Activated naive CD8-positive, alpha-beta T cell treated with anti-CD3 and anti-CD28 coated beads for 36 hours (primary cell): Measurements from ENCODE around the gene IFI16. TPM values are rescaled to one million over a fixed set of nuclear protein-coding genes. Genes with fewer than 3 reads are reported as not detected.
"Not testable (repeated sequence)": the region's sequence is repeated elsewhere in the genome, so short reads cannot be mapped to it uniquely, and the experiment has no call there.

Source experiments
- DNase-seq: peaks from one replicate; pipeline ENCODE4 v3.0.0; 2021
- H3K27ac Mint-ChIP-seq: one replicate; pipeline ENCODE4 v1.8.0; 2022; ENCODE audit warnings: mild to moderate bottlenecking, moderate library complexity, mixed read lengths
- H3K27me3 Mint-ChIP-seq: one replicate; pipeline ENCODE4 v1.8.0; 2022; ENCODE audit warnings: mild to moderate bottlenecking, mixed read lengths
- H3K36me3 Mint-ChIP-seq: one replicate; pipeline ENCODE4 v1.8.0; 2021; ENCODE audit warnings: mild to moderate bottlenecking, mixed read lengths
- H3K4me1 Mint-ChIP-seq: one replicate; pipeline ENCODE4 v1.8.0; 2021; ENCODE audit warnings: mixed read lengths
- H3K4me3 Mint-ChIP-seq: one replicate; pipeline ENCODE4 v1.8.0; 2022; ENCODE audit warnings: mild to moderate bottlenecking, moderate library complexity, mixed read lengths
- H3K9me3 Mint-ChIP-seq: one replicate; pipeline ENCODE4 v1.8.0; 2022; ENCODE audit warnings: mixed read lengths
- total RNA-seq, 2 experiments: library from RNA; stranded (reverse); gene quantifications; one replicate each; pipeline ENCODE4 v1.2.3, GENCODE V29; 2021

Gene IFI16
- total RNA-seq, 2 experiments from 2014 or later: 292 to 296 TPM

DNA sequence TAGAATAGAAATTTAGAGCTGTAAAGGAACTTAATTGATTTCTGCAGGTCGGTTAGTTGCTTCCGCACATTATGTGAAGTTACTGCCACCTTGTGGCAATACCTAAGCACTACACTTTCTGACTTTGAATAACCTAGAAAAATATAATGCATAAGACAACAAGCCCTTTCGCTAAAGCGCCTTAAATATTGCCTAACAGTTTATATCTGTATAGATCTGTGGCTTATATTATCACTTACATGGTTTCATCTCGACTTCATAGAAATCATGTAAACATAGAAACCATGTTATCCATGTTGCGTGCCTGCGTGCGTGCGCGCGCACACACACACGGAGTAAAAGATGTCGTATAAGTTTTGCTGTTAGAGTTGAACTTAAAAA is 10.9 kb upstream of the IFI16 start:
- DNase-seq: peak; percentile 19
- no peak overlapping the region for H3K4me3 Mint-ChIP-seq
- H3K4me1 Mint-ChIP-seq: peaks cover 12% of the 10 kb centered on the region
- H3K27me3 Mint-ChIP-seq: no peaks in the 10 kb centered on the region
- peaks cover 3% of the 10 kb centered on the region for H3K36me3 Mint-ChIP-seq
- no peaks in the 10 kb centered on the region for H3K9me3 Mint-ChIP-seq
- H3K27ac Mint-ChIP-seq: no peak overlapping the region

DNA sequence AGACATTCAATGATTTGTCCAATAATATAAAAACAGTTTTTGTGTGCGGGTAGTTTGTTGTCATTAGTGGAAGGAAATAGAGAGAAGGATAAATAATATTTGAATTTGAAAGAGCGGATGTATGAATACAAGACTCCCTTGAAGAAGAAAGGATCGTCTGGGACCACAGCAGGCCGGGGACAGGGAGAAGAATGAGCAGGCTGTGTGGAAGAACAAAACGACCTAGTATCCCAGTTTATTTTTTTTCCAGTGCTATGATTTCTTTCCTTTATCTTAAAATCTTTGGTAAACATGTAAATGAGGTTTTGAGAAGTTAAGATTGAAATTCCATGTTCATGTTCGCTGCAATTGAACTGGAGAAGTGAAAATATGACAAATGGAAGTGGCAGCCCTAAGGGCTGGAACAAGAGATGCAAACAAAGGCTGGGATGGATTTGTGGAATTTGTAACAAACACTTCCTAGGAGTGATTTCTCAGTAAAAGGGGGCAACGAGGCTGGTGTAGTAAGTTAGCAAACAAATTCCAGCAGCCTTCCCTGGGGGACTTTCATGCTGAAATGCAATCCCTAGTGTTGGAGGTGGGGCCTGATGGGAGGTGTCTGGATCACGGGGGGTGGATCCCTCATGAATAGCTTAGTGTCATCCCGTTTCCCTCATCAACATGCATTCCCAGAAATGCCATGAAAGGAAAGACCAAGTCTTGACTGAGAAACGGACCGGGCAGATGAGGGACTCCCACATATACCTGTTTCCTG is 10.2 kb upstream of the IFI16 start:
- no peak overlapping the region for H3K27ac Mint-ChIP-seq
- H3K27me3 Mint-ChIP-seq: no peaks in the 10 kb centered on the region
- peaks cover 3% of the 10 kb centered on the region for H3K36me3 Mint-ChIP-seq
- H3K4me3 Mint-ChIP-seq: no peak overlapping the region
- DNase-seq: no peak
- peaks cover 12% of the 10 kb centered on the region for H3K4me1 Mint-ChIP-seq
- no peaks in the 10 kb centered on the region for H3K9me3 Mint-ChIP-seq

DNA sequence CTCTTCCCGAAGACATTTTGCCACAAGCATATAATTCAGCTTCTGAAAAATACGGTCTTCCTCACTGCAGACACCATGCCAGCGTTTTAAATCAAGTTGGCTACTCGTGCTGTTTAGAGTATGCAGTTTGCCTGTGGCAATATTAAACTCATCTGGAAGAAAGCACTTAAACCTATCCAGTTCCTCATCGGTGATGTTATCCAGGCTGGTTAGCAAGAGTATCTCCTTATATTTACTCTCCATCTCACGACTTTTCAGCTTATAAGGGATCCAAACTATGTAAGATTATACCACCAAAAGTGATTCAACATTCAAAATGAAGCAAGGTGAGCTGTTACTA is 9.7 kb upstream of the IFI16 start:
- no peak for DNase-seq
- Mint-ChIP-seq H3K27me3 (no peaks in the 10 kb centered on the region), H3K36me3 (peaks cover 3% of the 10 kb centered on the region), H3K9me3 (no peaks in the 10 kb centered on the region), H3K27ac (no peak overlapping the region), H3K4me3 (no peak overlapping the region), H3K4me1 (peaks cover 14% of the 10 kb centered on the region)

DNA sequence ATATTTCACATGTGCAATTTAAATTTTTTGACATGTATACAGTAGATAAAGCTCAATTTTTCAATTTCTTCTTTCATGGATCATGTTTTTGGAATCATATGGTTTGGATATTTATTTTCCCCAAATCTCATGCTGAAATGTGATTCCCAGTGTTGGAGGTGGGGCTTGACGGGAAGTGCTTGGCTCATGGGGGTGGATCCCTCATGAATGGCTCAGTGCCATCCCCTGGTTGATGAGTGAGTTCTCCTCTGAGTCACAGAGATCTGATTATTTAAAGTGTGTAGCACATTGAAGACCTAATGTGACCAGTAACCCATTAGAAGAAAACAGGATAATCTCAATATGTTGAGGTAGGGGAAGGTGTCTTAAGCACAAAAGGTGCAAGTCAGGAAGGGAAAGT is 9.1 kb upstream of the IFI16 start:
- Mint-ChIP-seq H3K27me3 (no peaks in the 10 kb centered on the region), H3K9me3 (no peaks in the 10 kb centered on the region), H3K4me3 (no peak overlapping the region), H3K27ac (no peak overlapping the region), H3K36me3 (peaks cover 3% of the 10 kb centered on the region), H3K4me1 (peaks cover 18% of the 10 kb centered on the region)
- DNase-seq: no peak

DNA sequence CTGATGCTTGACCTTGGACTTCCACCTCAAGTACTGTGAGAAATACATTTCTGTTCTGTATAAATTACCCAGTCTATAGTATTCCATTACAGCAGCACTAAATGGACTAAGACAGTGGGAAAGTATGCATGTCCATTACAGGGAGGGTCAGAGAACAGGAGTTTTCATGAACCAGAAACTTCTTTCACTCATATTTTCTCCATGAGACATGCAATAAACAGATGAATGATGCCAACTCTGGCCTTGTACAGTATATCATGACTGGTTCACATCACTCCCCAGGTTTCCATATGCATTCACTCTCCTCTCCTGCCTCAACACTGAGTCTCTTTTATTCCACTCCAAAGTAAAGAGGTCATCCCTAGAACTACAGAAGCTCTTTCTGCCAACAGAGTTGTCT is 4.5 kb upstream of the IFI16 start:
- DNase-seq: no peak
- Mint-ChIP-seq H3K9me3 (peaks cover 4% of the 10 kb centered on the region), H3K4me3 (no peak overlapping the region), H3K27me3 (no peaks in the 10 kb centered on the region), H3K27ac (no peak overlapping the region), H3K4me1 (peaks cover 35% of the 10 kb centered on the region), H3K36me3 (peaks cover 29% of the 10 kb centered on the region)

DNA sequence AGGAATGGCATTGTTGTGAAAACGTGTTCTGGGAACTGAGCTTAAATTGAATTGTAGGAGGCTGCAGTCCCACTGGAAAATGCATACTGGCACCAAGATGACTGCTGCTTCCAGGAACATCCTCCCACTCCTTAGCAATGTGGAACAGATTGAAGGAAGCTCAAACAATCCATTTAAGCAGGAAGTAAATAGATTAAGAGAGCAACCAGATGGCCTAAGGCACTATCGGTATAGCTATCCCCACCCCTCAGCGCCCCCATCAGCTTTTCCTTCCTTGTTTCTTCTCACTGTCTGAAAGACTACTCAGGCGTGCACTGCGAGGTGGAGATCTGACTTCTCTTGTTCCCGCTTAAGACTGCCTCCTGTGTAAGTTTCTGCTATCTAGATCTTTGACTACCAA is 4.0 kb upstream of the IFI16 start:
- no peak for DNase-seq
- H3K4me1 Mint-ChIP-seq: peaks cover 33% of the 10 kb centered on the region
- no peak overlapping the region for H3K27ac Mint-ChIP-seq
- H3K36me3 Mint-ChIP-seq: peaks cover 32% of the 10 kb centered on the region
- no peak overlapping the region for H3K4me3 Mint-ChIP-seq
- H3K9me3 Mint-ChIP-seq: peaks cover 4% of the 10 kb centered on the region
- no peaks in the 10 kb centered on the region for H3K27me3 Mint-ChIP-seq

DNA sequence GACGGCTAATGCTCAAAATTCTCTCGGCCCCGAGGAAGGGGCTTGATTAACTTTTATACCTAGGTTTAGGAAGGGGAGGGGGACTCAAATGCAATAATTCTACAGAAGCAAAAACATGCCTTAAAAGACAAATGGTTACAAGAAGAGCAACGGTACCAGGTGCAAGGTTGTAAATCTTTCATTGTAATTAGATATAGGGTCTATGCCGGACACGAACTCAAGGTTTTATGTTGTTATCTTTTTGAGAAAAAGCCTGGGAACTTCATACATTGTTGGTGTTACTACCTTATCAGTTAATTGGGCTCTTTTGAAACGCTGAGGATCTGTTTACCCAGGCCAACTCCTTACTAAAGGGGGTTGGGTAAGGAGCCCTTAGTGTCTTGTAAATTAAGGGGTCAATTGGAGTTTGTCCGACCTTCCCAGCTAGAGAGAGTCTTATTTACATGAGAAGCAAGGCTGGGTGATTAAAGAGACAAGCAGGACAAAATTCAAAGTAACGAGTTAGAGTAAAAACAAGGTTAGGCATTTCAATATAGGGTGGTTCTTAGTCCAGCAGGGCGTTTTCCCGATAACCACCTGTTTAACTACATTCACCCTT is 3.4 kb upstream of the IFI16 start:
- not testable (repeated sequence) for H3K9me3 Mint-ChIP-seq, H3K4me3 Mint-ChIP-seq, H3K27me3 Mint-ChIP-seq, DNase-seq, H3K27ac Mint-ChIP-seq
- Mint-ChIP-seq H3K4me1 (peaks cover 32% of the 10 kb centered on the region), H3K36me3 (peaks cover 36% of the 10 kb centered on the region)

GRCh38 chr1:159007726-159008125 is 2.0 kb upstream of the IFI16 start:
- H3K27ac Mint-ChIP-seq: peak overlapping the region; percentile 70
- H3K4me3 Mint-ChIP-seq: no peak overlapping the region
- DNase-seq: no peak
- peaks cover 48% of the 10 kb centered on the region for H3K36me3 Mint-ChIP-seq
- no peaks in the 10 kb centered on the region for H3K27me3 Mint-ChIP-seq
- H3K9me3 Mint-ChIP-seq: peaks cover 4% of the 10 kb centered on the region
- H3K4me1 Mint-ChIP-seq: peaks cover 35% of the 10 kb centered on the region

GRCh38 chr1:159008744-159009188 is 941 bp upstream of the IFI16 start:
- Mint-ChIP-seq H3K36me3 (peaks cover 59% of the 10 kb centered on the region), H3K9me3 (peaks cover 4% of the 10 kb centered on the region), H3K27me3 (no peaks in the 10 kb centered on the region), H3K4me3 (peak overlapping the region; percentile 85), H3K4me1 (peaks cover 44% of the 10 kb centered on the region), H3K27ac (peak overlapping the region; percentile 95)
- DNase-seq: peak; percentile 71

DNA sequence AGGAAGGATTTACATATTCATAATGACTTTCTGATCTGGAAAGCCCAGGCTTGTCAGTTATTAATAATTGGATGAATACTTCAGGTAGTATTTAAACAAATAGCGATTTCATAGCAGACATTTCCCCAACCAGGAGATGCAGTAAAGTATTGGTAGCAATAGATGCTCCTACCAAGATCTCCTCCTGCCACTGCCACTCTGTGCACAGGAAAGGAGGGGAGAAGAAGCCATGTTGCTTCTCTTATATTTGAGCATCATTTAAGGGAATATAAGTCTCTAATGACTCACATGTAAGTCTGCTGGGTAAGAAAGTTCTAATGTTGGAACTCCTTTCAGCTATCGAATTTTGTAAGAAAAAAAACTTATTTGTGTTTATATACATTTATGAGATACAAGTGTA is 420 bp upstream of the IFI16 start:
- Mint-ChIP-seq H3K9me3 (peaks cover 4% of the 10 kb centered on the region), H3K27me3 (no peaks in the 10 kb centered on the region), H3K4me3 (peak overlapping the region; percentile 85), H3K36me3 (peaks cover 64% of the 10 kb centered on the region), H3K4me1 (peaks cover 49% of the 10 kb centered on the region), H3K27ac (peak overlapping the region; percentile 95)
- DNase-seq: no peak

DNA sequence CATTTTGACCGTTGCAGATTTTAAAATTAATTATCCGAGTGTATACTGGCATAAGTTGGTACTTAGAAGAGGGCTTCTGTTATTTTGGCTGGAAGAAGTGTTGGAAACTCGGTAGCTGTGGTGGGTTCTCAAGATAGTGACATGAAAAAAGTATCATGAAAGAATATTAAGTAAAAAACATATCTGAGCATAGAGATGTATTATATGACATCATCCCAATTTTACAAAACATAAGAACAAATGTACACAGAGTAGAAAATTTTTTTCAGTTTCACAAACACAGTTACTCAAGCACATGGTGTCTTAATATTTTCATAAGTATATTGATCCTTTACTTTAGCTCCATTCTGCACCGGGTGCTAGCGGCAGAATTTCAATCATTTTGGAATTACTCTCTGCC is 684 bp downstream of the IFI16 start:
- DNase-seq: no peak
- peaks cover 54% of the 10 kb centered on the region for H3K4me1 Mint-ChIP-seq

DNA sequence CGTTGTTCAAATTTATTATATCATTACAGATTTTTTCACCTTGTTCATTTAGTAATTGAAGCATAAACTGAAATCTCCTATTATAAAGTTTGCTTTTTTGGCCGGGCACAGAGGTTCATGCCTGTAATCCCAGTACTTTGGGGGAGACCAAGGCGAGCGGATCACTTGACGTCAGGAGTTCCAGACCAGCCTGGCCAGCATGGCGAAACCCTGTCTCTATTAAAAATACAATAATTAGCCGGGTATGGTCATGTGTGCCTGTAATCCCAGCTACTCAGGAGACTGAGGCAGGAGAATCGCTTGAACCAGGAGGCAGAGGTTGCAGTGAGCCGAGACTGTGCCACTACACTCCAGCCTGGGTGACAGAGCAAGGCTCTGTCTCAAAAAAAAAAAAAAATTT is 1.3 kb downstream of the IFI16 start:
- H3K36me3 Mint-ChIP-seq: peaks cover 78% of the 10 kb centered on the region
- peak; percentile 13 for DNase-seq
- H3K27ac Mint-ChIP-seq: peak overlapping the region; percentile 95
- not testable (repeated sequence) for H3K27me3 Mint-ChIP-seq, H3K9me3 Mint-ChIP-seq
- H3K4me1 Mint-ChIP-seq: peaks cover 54% of the 10 kb centered on the region
- peak overlapping the region; percentile 85 for H3K4me3 Mint-ChIP-seq

More for the DNA sequence above, 684 bp downstream of the IFI16 start:
- no peaks in the 10 kb centered on the region for H3K27me3 Mint-ChIP-seq
- peaks cover 4% of the 10 kb centered on the region for H3K9me3 Mint-ChIP-seq
- peaks cover 74% of the 10 kb centered on the region for H3K36me3 Mint-ChIP-seq
- peak overlapping the region; percentile 85 for H3K4me3 Mint-ChIP-seq
- H3K27ac Mint-ChIP-seq: peak overlapping the region; percentile 95

GRCh38 chr1:159011751-159012150 is 2.0 kb downstream of the IFI16 start:
- Mint-ChIP-seq H3K36me3 (peaks cover 80% of the 10 kb centered on the region), H3K27me3 (no peaks in the 10 kb centered on the region), H3K4me1 (peaks cover 59% of the 10 kb centered on the region), H3K9me3 (no peaks in the 10 kb centered on the region), H3K27ac (peak overlapping the region; percentile 99), H3K4me3 (peak overlapping the region; percentile 92)
- DNase-seq: no peak

- peak; percentile 69 for DNase-seq
- H3K4me3 Mint-ChIP-seq: peak overlapping the region; percentile 92
- peak overlapping the region; percentile 99 for H3K27ac Mint-ChIP-seq
- no peaks in the 10 kb centered on the region for H3K27me3 Mint-ChIP-seq
- peaks cover 78% of the 10 kb centered on the region for H3K36me3 Mint-ChIP-seq
- H3K4me1 Mint-ChIP-seq: peaks cover 57% of the 10 kb centered on the region
- H3K9me3 Mint-ChIP-seq: no peaks in the 10 kb centered on the region
These were observed 2.8 kb downstream of the IFI16 start for GRCh38 chr1:159012495-159012894.

DNA sequence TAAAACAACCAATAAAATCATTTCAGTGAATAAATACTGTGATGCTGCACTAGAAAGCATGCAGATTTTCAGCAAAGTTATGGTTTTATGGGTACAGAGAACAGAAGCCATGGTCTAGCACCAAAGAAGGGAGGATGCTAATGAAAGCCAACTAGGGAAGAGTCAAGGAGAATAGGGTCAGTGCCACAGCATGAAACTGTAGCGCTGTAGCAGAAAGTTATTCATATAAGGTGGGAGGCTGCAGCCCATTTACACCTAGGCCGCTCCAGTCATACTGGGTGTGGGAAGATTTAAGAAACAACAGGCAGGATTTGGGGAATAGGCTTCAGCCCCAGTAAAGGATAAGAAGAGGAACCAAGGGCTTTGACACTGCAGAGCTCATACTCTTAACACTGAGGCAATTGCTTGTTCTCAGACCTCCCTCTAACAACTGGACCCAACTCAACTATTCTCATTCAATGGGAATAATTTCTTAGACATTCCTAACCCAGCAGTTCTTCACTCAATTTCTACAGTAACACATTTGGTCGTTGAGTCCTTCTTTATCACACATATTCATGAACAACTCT is 4.4 kb downstream of the IFI16 start:
- Mint-ChIP-seq H3K36me3 (peaks cover 83% of the 10 kb centered on the region), H3K4me3 (peak overlapping the region; percentile 92), H3K27ac (peak overlapping the region; percentile 99), H3K27me3 (no peaks in the 10 kb centered on the region), H3K9me3 (no peaks in the 10 kb centered on the region), H3K4me1 (peaks cover 52% of the 10 kb centered on the region)
- DNase-seq: no peak

- Mint-ChIP-seq H3K4me1 (peaks cover 55% of the 10 kb centered on the region), H3K9me3 (no peaks in the 10 kb centered on the region), H3K36me3 (peaks cover 88% of the 10 kb centered on the region), H3K27me3 (no peaks in the 10 kb centered on the region), H3K4me3 (peak overlapping the region; percentile 92), H3K27ac (peak overlapping the region; percentile 99)
- DNase-seq: no peak
These were observed 5.1 kb downstream of the IFI16 start for GRCh38 chr1:159014851-159015250.
